Measurements from ENCODE around the gene LTBP1. TPM values are rescaled to one million over a fixed set of nuclear protein-coding genes. Genes with fewer than 3 reads are reported as not detected.

Gene LTBP1
- total RNA-seq, 1 experiment from 2014 or later, result 28.5 TPM

DNA sequence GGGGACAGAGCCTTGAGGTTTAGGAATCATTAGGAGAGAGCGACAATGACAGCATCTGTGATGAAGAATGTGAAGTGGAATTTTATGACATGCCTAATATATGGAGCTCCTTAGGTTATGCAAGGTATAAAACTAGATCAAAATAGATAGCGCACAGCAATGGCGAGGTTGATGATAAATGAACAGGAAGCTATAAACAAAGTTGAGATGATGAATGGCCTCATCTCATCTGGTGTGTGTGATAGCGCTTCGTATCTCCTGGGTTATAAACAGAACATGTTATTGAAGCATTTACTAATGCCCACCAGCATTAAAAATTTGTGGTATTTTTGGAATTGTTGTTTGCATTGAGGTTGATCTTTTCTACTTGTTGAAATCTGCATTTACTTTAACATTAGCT lies 231.5 kb downstream of the LTBP1 start:
- H3K4me1 ChIP-seq (ENCODE audit: insufficient read depth, low read length), result no peaks in the 10 kb centered on the region
- no peak overlapping the region for H2AFZ ChIP-seq (ENCODE audit: low read length)
- no peak overlapping the region for H3K27ac Mint-ChIP-seq
- no peak overlapping the region for H2BK120ac ChIP-seq (ENCODE audit: low read depth, low read length, poor library complexity, severe bottlenecking)
- H3K79me1 ChIP-seq (ENCODE audit: insufficient read depth, low read depth, low read length, poor library complexity, severe bottlenecking), result no peaks in the 10 kb centered on the region
- H3K23me2 ChIP-seq (ENCODE audit: insufficient read length, low read depth, low read length, poor library complexity, severe bottlenecking), result no peaks in the 10 kb centered on the region
- H3K9ac ChIP-seq (ENCODE audit: extremely low read depth, insufficient read length, low read length), result no peak overlapping the region
- H2BK5ac ChIP-seq (ENCODE audit: insufficient read length, low read length), result no peak overlapping the region
- H3K14ac ChIP-seq (ENCODE audit: insufficient read depth, low read length), result no peak overlapping the region
- no peaks in the 10 kb centered on the region for H3K27me3 ChIP-seq (ENCODE audit: insufficient read depth, low read length)
- H2BK20ac ChIP-seq (ENCODE audit: low read depth, low read length, poor library complexity, severe bottlenecking), result no peak overlapping the region
- no peak overlapping the region for H4K91ac ChIP-seq (ENCODE audit: insufficient read length, low read depth, low read length)
- TF ChIP-seq, protein P1, sequence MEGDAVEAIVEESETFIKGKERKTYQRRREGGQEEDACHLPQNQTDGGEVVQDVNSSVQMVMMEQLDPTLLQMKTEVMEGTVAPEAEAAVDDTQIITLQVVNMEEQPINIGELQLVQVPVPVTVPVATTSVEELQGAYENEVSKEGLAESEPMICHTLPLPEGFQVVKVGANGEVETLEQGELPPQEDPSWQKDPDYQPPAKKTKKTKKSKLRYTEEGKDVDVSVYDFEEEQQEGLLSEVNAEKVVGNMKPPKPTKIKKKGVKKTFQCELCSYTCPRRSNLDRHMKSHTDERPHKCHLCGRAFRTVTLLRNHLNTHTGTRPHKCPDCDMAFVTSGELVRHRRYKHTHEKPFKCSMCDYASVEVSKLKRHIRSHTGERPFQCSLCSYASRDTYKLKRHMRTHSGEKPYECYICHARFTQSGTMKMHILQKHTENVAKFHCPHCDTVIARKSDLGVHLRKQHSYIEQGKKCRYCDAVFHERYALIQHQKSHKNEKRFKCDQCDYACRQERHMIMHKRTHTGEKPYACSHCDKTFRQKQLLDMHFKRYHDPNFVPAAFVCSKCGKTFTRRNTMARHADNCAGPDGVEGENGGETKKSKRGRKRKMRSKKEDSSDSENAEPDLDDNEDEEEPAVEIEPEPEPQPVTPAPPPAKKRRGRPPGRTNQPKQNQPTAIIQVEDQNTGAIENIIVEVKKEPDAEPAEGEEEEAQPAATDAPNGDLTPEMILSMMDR (conservative IDR thresholded peaks at IDR 0.05), result no peak
- no peak overlapping the region for H2AK5ac ChIP-seq (ENCODE audit: insufficient read length, low read length)
- no peaks in the 10 kb centered on the region for H3K9me3 Mint-ChIP-seq
- H4K5ac ChIP-seq (ENCODE audit: insufficient read length, low read depth, low read length), result no peak overlapping the region
- H4K20me1 ChIP-seq (ENCODE audit: control insufficient read depth, insufficient read depth, insufficient read length), result no peaks in the 10 kb centered on the region
- no peak overlapping the region for H3K27ac ChIP-seq (ENCODE audit: insufficient read length, low read depth, low read length)
- H4K8ac ChIP-seq (replicated peaks; ENCODE audit: insufficient read length, low read depth, low read length), result no peak overlapping the region
- H3K23ac ChIP-seq (ENCODE audit: insufficient read length, low read depth, low read length), result no peak overlapping the region
- no peaks in the 10 kb centered on the region for H3K79me2 ChIP-seq (ENCODE audit: insufficient read depth, low read length)
- H2BK12ac ChIP-seq (ENCODE audit: insufficient read length, low read depth, low read length), result no peak overlapping the region
- no peak for DNase-seq
- no peaks in the 10 kb centered on the region for H3K9me3 ChIP-seq (ENCODE audit: control insufficient read depth, low read depth, low read length)
- H3T11ph ChIP-seq (ENCODE audit: low read length), result no peak overlapping the region
- H3K4me2 ChIP-seq (ENCODE audit: insufficient read depth, insufficient read length, low read length), result no peak overlapping the region
- H3K56ac ChIP-seq (ENCODE audit: insufficient read length, low read depth, low read length), result no peak overlapping the region
- H2BK15ac ChIP-seq (ENCODE audit: low read depth, low read length), result no peak overlapping the region
- no peaks in the 10 kb centered on the region for H3K27me3 Mint-ChIP-seq (ENCODE audit: low read depth)
- no peak overlapping the region for H3K4ac ChIP-seq (ENCODE audit: low read depth, low read length)
- H3K36me3 Mint-ChIP-seq (ENCODE audit: insufficient read depth in 1 of 3, low read depth in 3 of 3), result no peaks in the 10 kb centered on the region
- no peak overlapping the region for H3K18ac ChIP-seq (ENCODE audit: insufficient read length, low read depth, low read length)
- no peak overlapping the region for H3K4me3 Mint-ChIP-seq
- peaks cover 0 to 2% of the 10 kb centered on the region in 2 experiments; a peak in 1 of 4 replicates for H3K4me1 Mint-ChIP-seq
- WGBS (ENCODE audit: extremely low coverage, insufficient read length, low lambda C conversion rate), result no CpG with 5 or more reads among the region's 5 CpGs
